HEK293T (cell line): ENCODE measurements around the gene SMG6.

Source experiments
- CTCF ChIA-PET: fragments of 350-600 bp; formaldehyde crosslinking; extraction: SDS; loops from one replicate; lab custom pipeline; 2021; ENCODE audit warnings: antibody characterized with exemption, inconsistent platforms; lab: Yijun Ruan, JAX
- POLR2A ChIA-PET: fragments of 350-600 bp; formaldehyde crosslinking; extraction: SDS; loops from one replicate; lab custom pipeline; 2020; ENCODE audit warnings: antibody characterized with exemption, inconsistent platforms; lab: Yijun Ruan, JAX
- DNase-seq: peaks from one replicate; pipeline ENCODE4 v3.0.0; 2012; ENCODE audit warnings: mixed read lengths; ENCODE audit errors: extremely low spot score
- ARNT ChIP-seq: fragments of 450-650 bp; IDR thresholded peaks from 2 replicates; pipeline ENCODE4 v1.6.1; 2017; ENCODE audit warnings: mild to moderate bottlenecking
- BHLHE40 ChIP-seq: fragments of 450-650 bp; IDR thresholded peaks from 2 replicates; pipeline ENCODE4 v1.6.1; 2016; ENCODE audit warnings: mild to moderate bottlenecking, moderate library complexity, borderline replicate concordance
- CTBP1 ChIP-seq: fragments of 450-650 bp; IDR thresholded peaks from 2 replicates; pipeline ENCODE4 v1.6.1; 2016; ENCODE audit warnings: borderline replicate concordance
- ELF4 ChIP-seq: fragments of 450-650 bp; IDR thresholded peaks from 2 replicates; pipeline ENCODE4 v1.6.1; 2017; ENCODE audit warnings: antibody characterized with exemption
- FOXA1 ChIP-seq: fragments of 450-650 bp; IDR thresholded peaks from 2 replicates; pipeline ENCODE4 v1.6.1; 2016; ENCODE audit warnings: mild to moderate bottlenecking
- FOXK2 ChIP-seq: fragments of 450-650 bp; IDR thresholded peaks from 2 replicates; pipeline ENCODE4 v1.6.1; 2016; ENCODE audit warnings: mild to moderate bottlenecking
- FOXM1 ChIP-seq: fragments of 450-650 bp; IDR thresholded peaks from 2 replicates; pipeline ENCODE4 v1.6.1; 2017; ENCODE audit warnings: mild to moderate bottlenecking, borderline replicate concordance
- HDGF ChIP-seq: fragments of 450-650 bp; IDR thresholded peaks from 2 replicates; pipeline ENCODE4 v1.6.1; 2017; ENCODE audit warnings: antibody characterized with exemption, borderline replicate concordance
- L3MBTL2 ChIP-seq: fragments of 450-650 bp; conservative IDR thresholded peaks from 2 replicates; pipeline ENCODE4 v1.6.1; 2016; ENCODE audit warnings: mild to moderate bottlenecking
- LEF1 ChIP-seq: fragments of 450-650 bp; IDR thresholded peaks from 2 replicates; pipeline ENCODE4 v1.6.1; 2017; ENCODE audit warnings: mild to moderate bottlenecking, borderline replicate concordance
- NFRKB ChIP-seq: fragments of 450-650 bp; IDR thresholded peaks from 2 replicates; pipeline ENCODE4 v1.6.1; 2016; ENCODE audit warnings: mild to moderate bottlenecking, moderate library complexity
- PKNOX1 ChIP-seq: fragments of 450-650 bp; IDR thresholded peaks from 2 replicates; pipeline ENCODE4 v1.6.1; 2016
- SP1 ChIP-seq: fragments of 450-650 bp; IDR thresholded peaks from 2 replicates; pipeline ENCODE4 v1.6.1; 2017
- SUZ12 ChIP-seq: fragments of 450-650 bp; IDR thresholded peaks from 2 replicates; pipeline ENCODE4 v1.6.1; 2016; ENCODE audit warnings: mild to moderate bottlenecking
- TARDBP ChIP-seq: fragments of 450-650 bp; IDR thresholded peaks from 2 replicates; pipeline ENCODE4 v1.6.1; 2016
- ZNF384 ChIP-seq: fragments of 450-650 bp; IDR thresholded peaks from 2 replicates; pipeline ENCODE4 v1.6.1; 2016

SMG6 gene

GRCh38 chr17:2048805-2049204 is 254.8 kb downstream of the SMG6 start:
- TF ChIP-seq FOXM1, result no peak
- no peak for TF ChIP-seq NFRKB
- TF ChIP-seq SUZ12, result no peak
- TF ChIP-seq CTBP1, result no peak
- TF ChIP-seq BHLHE40, result no peak
- TF ChIP-seq LEF1, result no peak
- TF ChIP-seq ELF4, result no peak
- TF ChIP-seq PKNOX1, result no peak
- TF ChIP-seq L3MBTL2, result no peak
- no peak for TF ChIP-seq HDGF
- no peak for TF ChIP-seq SP1
- no peak for TF ChIP-seq ZNF384
- no peak for TF ChIP-seq FOXK2
- TF ChIP-seq FOXA1, result no peak
- no peak for TF ChIP-seq TARDBP
- POLR2A ChIA-PET, result no interaction called here
- CTCF ChIA-PET, result no interaction called here
- DNase-seq, result no peak

DNA sequence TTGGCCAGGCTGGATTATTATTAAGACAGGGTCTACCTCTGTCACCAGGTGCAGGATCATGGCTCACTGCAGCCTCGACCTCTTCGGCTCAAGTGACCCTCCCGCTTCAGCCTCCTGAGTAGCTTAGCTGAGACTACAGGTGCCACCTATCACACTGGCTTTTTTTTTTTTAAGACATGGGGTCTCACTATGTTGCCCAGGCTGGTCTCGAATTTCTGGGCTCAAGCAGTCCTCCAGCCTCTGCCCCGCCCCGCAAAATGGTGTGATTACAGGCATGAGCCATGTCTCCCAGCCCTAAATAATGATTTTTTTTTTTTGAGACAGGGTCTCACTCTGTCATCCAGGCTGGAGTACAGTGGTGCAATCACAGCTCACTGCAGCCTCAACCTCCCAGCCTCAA is 256.0 kb downstream of the SMG6 start:
- POLR2A ChIA-PET, result no interaction called here

GRCh38 chr17:2044263-2044894 is 259.2 kb downstream of the SMG6 start:
- CTCF ChIA-PET, result no interaction called here
- no peak for TF ChIP-seq SUZ12
- TF ChIP-seq LEF1, result no peak
- no peak for TF ChIP-seq BHLHE40
- TF ChIP-seq TARDBP, result no peak
- no peak for TF ChIP-seq SP1
- TF ChIP-seq CTBP1, result no peak
- TF ChIP-seq L3MBTL2, result no peak
- TF ChIP-seq FOXK2, result no peak
- no peak for TF ChIP-seq ZNF384
- TF ChIP-seq FOXM1, result no peak
- TF ChIP-seq ARNT, result no peak
- TF ChIP-seq FOXA1, result no peak
- TF ChIP-seq ELF4, result no peak
- TF ChIP-seq HDGF, result no peak
- TF ChIP-seq PKNOX1, result no peak
- no peak for TF ChIP-seq NFRKB
- POLR2A ChIA-PET, result no interaction called here
- no peak for DNase-seq

More for the DNA sequence above, 256.0 kb downstream of the SMG6 start:
- no peak for DNase-seq
- CTCF ChIA-PET, result no interaction called here
- no peak for TF ChIP-seq LEF1
- no peak for TF ChIP-seq ELF4
- TF ChIP-seq FOXK2, result no peak
- no peak for TF ChIP-seq ZNF384

DNA sequence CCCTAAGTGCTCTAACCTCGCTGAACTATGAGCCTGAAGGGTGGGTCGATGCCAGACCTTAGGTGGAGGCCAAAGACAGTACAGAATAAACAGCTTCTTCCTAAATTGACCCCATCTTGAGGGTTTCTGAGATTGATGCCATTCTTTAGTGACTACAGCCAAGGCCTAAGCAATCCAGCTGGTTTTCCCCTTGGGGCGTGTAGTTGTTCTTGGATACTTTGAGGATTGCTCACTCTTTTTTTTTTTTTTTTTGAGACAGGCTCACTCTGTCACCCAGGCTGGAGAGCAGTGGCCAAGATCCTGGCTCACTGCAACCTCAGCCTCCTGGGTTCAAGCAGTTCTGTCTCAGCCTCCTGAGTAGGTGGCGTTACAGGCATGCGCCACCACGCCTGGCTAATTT is 259.8 kb downstream of the SMG6 start:
- ChIA-PET CTCF (no interaction called here), POLR2A (no interaction called here)
- DNase-seq, result no peak
- TF ChIP-seq FOXA1 (no peak), ARNT (no peak), FOXK2 (no peak), SP1 (no peak), NFRKB (no peak), ZNF384 (no peak), CTBP1 (no peak), SUZ12 (no peak)

DNA sequence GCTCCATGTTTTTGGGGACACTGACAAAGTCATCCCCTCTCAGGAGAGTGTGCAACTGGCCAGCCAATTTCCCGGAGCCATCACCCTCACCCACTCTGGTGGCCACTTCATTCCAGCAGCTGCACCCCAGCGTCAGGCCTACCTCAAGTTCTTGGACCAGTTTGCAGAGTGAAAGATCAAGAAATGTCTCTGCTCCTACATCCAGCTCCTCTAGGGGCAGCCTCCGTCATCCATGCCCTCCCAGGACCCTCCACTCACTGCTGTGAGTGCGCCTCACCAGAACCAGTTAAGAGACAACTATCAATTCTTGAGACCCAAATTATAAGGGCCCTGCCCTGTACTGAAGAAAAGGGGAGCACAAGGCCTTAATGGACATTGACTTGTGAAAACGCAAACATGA is 260.7 kb downstream of the SMG6 start:
- TF ChIP-seq LEF1 (no peak), NFRKB (no peak), FOXA1 (no peak)
- CTCF ChIA-PET, result no interaction called here
- no peak for DNase-seq
- POLR2A ChIA-PET, result no interaction called here

GRCh38 chr17:2042390-2042847 is 261.2 kb downstream of the SMG6 start:
- no peak for TF ChIP-seq FOXM1
- peak; percentile 75 for TF ChIP-seq L3MBTL2
- ChIA-PET POLR2A (no interaction called here), CTCF (no interaction called here)
- peak; percentile 34 for DNase-seq

DNA sequence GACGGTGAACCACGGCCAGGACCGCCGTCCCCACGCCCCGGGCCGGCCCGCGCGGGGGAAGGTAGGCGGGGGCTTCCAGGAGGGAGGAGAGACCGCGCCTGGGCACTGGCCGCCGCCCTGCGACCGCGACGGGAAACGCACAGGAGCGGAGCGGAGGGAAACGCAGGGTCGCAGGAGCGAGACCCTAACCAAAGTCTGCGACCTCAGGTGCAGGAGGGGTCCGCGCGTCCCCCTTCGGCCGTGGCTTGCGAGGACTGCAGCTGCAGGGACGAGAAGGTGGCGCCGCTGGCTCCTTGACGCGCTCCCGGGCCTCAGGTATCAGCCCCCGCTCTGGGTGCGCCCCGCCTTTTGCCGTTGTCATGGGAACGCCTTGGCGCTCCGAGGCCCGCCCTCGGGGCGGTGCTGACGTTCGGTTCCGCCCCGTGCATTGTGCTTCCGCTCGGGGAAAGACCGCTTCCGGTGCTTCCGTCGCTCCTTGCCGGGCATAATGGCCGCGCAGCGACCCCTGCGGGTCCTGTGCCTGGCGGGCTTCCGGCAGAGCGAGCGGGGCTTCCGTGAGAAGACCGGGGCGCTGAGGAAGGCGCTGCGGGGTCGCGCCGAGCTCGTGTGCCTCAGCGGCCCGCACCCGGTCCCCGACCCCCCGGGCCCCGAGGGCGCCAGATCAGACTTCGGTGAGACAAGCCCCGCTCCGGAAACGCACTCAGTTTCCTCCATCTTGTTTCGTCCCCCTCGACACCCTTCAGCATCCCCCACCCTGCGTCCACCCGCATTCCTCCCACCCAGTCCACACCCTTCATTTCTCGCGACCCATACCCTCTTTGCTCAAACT is 261.8 kb downstream of the SMG6 start, which contains the start of gene OVCA2:
TSS of gene OVCA2 (plus strand) at position 462 of the 829 bp plus-strand sequence. CDS start at position 488, 26 bp downstream.
- ChIA-PET CTCF (interaction anchor here (1.6 kb wide), 1 partner anchor 133 kb away, joined by 6 read pairs; no protein-coding TSS in a partner anchor), POLR2A (no interaction called here)
- TF ChIP-seq FOXK2 (no peak), ZNF384 (no peak), LEF1 (no peak), SUZ12 (no peak), HDGF (peak; percentile 62; the same call in 1 of the 2 replicates), FOXA1 (no peak), ARNT (no peak), TARDBP (no peak), PKNOX1 (peak; percentile 54; the same call in 1 of the 2 replicates), CTBP1 (no peak), FOXM1 (no peak), BHLHE40 (no peak), ELF4 (peak; percentile 72), SP1 (no peak), NFRKB (no peak), L3MBTL2 (no peak)
- peak; percentile 96 for DNase-seq
